GM19193 (cell line): ENCODE results near the gene PRR5L.

Experiments
- POLR2A ChIP-seq: IDR thresholded peaks from 4 replicates; pipeline ENCODE4 v1.6.1; 2011; ENCODE audit not compliant: insufficient read depth, insufficient read length; ENCODE audit errors: extremely low read depth

The PRR5L gene

GRCh38 chr11:36451681-36452080 lies 155.6 kb downstream of the PRR5L start:
- no peak for TF ChIP-seq POLR2A

DNA sequence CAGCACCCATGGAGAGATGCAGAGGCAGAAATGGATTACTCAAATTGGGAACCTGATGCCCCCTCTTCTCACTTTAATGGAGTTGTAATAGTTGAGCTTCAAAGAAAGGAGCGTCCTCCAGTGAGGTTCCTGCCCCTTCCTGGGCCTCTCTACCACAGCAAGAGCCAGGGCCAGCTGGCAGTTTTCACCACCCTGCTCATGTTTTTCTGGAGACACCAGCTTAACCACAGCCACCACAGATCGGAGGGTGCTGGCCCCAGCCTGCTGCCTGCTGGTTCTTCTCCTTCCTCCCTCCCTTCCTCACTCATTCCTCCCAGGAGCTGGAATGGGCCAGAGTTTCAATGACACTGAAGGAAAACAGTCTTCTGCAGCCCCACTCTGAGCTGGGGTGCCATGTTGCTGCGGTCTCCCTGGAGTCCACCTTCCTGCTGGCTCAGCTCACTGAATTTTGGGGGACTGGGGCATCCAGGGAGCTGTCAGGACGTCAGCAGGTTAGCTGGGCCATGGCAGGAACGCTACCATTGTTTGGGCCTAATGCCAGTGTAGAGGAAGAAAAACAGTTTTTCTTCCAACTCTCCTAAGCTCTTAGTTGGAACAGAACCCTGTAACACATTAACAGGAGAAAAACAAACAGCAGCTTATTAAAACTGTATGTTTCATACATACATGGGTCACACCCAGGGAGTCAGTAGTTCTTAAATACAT lies 156.3 kb downstream of the PRR5L start:
- no peak for TF ChIP-seq POLR2A

GRCh38 chr11:36452961-36453360 lies 156.9 kb downstream of the PRR5L start:
- no peak for TF ChIP-seq POLR2A

DNA sequence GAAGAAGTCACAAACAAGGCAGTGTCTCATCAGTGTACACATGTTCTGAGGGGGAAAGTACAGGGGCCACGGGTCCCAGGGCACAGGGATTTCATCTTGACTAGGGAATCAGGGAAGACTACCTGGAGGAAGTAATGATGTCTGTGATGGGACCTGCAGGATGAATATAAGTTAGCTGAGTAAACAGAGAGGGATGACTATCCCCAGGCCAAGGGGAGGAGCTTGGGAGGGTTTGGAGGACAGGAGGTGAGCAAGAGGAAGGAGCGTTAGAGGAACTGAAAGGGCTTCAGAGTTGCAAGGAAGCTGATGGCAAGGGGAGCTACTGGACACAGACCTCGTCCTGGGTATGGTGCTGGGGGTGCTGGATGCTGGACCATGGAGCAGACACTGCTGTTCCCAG lies 157.6 kb downstream of the PRR5L start:
- TF ChIP-seq POLR2A: no peak

DNA sequence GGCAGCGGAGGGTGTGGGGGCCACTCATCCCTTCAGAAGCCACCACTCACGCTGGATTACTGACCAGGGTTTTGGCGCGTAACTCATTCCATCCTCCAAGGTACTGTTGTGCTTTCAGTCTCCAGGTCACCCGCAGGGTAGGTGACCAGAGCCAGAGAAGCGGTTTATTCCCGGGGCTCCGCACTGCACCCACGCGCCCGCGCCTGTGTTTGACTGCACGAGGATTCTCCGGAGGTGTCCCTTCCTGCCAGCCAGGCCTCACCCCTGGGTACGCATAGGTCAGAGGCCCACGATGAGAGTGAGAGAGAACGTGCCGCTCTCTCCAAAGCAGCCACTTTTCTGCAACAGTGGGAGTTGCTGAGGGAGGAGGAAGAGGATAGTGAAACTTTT lies 158.5 kb downstream of the PRR5L start:
- no peak for TF ChIP-seq POLR2A

DNA sequence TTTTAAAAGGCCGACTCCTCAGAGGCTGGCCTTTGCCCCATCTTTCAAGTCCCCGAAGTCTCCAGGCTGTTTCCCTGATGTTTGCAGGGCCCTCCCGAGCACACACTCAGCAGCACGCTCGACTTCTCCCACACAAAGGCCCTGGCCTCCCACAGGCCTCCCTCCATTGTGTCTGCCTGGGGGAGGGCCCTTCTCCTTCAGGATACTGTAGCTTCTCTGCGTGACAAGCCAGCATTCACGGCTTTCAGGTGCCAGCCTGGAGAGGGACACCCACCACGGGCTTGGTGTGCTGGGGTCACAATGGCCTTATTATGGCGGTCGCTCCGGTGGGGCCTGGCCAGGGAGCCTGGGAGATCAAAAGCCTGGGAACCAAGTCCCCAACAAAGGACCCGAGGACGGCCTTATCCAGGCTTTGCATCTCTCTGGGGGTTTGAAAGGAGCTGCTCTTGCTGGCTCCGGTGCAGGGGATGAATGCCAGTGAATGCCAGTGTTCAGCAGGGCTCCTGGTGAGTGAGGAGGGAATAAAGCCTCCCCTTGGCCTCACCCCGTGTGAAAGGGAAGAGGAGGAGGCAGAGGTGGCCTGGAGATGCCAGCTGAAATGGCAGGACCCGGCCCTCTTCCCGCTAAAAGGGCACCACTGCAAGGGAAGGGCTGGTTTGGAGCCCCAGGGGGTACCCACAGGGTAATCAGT lies 159.0 kb downstream of the PRR5L start:
- TF ChIP-seq POLR2A: no peak

DNA sequence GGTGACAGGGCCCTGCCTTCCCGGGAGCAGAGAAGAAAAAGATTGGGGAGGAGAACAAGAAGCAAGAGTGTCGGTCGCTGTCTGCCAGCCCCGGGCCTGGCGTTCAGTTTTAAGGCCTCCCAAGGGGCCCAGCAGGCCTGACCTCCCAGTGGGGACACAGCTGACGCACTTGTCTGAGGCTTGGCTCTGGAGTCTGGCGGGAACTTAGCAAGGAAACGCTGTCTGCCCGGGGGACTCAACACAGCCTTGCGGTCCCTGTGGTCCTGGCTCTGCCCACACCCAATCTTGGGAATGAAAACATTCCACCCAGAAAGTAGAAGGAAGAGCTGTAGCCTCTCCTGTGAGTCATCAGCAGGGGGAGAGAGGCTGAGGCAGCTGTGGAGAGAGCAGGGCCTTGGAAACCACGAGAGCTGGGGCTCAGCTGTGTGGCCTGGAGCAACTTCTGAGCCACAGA lies 159.6 kb downstream of the PRR5L start:
- no peak for TF ChIP-seq POLR2A

- TF ChIP-seq POLR2A: no peak
Measured at GRCh38 chr11:36456156-36456555, 160.1 kb downstream of the PRR5L start.

DNA sequence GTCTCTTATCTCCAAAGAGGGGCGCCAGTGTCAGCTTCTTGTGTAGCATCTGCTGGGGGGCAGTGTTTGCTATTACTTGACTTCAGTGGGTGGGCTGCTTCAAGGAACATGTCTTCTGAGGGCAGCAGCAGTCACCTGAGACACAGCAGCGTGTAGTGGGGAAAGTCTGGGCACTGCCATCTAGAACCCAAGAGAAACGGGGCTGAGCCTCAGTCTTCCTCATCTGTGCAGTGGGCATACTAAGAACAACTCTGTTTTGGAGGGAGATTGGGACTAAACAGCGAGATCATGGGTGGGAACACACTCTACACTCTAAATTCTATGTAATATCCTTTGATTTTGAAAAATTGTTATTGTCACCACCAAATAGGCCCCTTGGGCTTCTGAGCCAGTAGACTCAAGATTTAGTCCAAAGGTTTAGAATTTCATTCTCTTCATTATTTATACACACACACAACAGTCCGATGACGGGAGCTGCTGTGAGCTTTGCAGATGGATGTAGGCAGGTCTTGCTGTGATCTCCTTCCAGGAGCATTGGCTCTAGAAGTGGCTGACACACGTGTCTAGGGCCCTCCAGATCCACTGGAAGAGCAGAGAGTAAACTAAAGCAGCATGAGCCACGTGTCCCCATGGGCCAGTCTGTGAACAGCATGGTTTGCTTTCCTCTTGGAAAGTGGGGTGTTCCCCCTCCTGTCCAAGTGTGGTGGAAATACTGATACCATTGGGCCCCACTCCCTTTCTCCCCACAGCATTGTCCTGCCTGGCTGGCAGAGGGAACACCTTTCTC lies 162.2 kb downstream of the PRR5L start:
- no peak for TF ChIP-seq POLR2A

DNA sequence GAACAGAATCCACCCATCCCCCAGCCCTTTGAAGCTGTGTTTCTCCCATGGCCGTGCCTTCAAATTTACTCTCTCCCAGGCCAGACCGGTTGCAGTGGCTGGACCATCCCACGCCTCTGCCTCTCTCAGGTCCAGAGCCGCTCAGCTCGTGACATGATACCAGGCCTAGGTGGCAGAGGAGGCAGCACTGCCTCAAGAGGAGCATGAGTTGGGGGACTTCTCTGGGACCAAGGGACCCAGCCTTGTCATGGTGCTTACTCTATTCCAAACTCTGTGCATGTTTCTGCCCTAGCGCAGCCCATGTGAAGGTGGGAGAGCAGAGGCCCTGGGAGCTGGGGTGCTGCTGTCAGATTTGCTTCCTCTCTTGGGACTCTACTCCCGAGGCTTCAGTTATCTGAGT lies 163.0 kb downstream of the PRR5L start:
- no peak for TF ChIP-seq POLR2A

DNA sequence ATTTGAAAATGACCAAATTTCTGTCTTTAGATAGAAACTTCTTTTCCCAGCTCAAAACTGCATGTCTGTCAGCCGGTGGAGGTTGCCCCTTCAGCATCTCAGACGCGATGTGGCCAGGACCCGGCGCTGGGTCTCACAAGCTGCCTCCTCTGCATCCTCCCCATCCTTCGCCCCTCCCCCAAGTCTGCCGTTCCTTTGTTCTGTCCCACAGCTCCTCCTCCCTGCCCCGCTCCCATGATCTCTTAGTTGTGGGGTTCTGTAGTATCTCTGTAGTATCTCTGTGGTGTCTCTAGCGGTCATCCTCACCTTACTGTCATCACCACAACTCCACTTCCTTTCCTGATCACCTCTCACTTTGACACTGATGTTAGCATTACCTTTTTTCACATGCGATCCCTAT lies 164.1 kb downstream of the PRR5L start:
- no peak for TF ChIP-seq POLR2A

GRCh38 chr11:36462321-36462720 lies 166.2 kb downstream of the PRR5L start:
- no peak for TF ChIP-seq POLR2A

- TF ChIP-seq POLR2A: no peak
Measured at GRCh38 chr11:36463781-36464180, 167.7 kb downstream of the PRR5L start.

- TF ChIP-seq POLR2A: no peak
Measured at GRCh38 chr11:36464720-36465119, 168.6 kb downstream of the PRR5L start.

- no peak for TF ChIP-seq POLR2A
Measured at GRCh38 chr11:36465449-36466163, 169.5 kb downstream of the PRR5L start.
